GM20000 (cell line): ENCODE results near the gene FARS2.

ENCODE experiments used
- DNase-seq: peaks from one replicate; pipeline ENCODE4 v3.0.0; 2012; ENCODE audit warnings: low spot score
- CTCF ChIP-seq: IDR thresholded peaks from 2 replicates; pipeline ENCODE4 v1.5.1; 2012; ENCODE audit warnings: mild to moderate bottlenecking, control low read depth; ENCODE audit errors: extremely low read depth, missing control alignments

Gene FARS2

GRCh38 chr6:5366941-5367340, 105.6 kb downstream of the FARS2 start:
- DNase-seq = no peak
- no peak for TF ChIP-seq CTCF

GRCh38 chr6:5367510-5367909, 106.2 kb downstream of the FARS2 start:
- no peak for TF ChIP-seq CTCF
- no peak for DNase-seq

GRCh38 chr6:5373430-5373829, 112.1 kb downstream of the FARS2 start:
- DNase-seq = no peak
- TF ChIP-seq CTCF = no peak

GRCh38 chr6:5378331-5378730, 117.0 kb downstream of the FARS2 start:
- no peak for DNase-seq

GRCh38 chr6:5379647-5380242, 118.4 kb downstream of the FARS2 start:
- DNase-seq = peak; percentile 54
- TF ChIP-seq CTCF = peak; percentile 66

More at GRCh38 chr6:5378331-5378730, 117.0 kb downstream of the FARS2 start:
- TF ChIP-seq CTCF = no peak

GRCh38 chr6:5383856-5384255, 122.5 kb downstream of the FARS2 start:
- TF ChIP-seq CTCF = no peak

GRCh38 chr6:5384276-5384675, 123.0 kb downstream of the FARS2 start:
- no peak for DNase-seq
- no peak for TF ChIP-seq CTCF

More at GRCh38 chr6:5383856-5384255, 122.5 kb downstream of the FARS2 start:
- no peak for DNase-seq
